OCI-LY7 (cell line): Measurements from ENCODE around the gene TCL1A. TPM values are rescaled to one million over a fixed set of nuclear protein-coding genes. Genes with fewer than 3 reads are reported as not detected.
A peak's percentile ranks its signal among the peaks of the same experiment; 100 is the strongest.

Source experiments
- BruUV-seq: library from RNA; stranded (reverse); fragments of 400-500 nt; replicated peaks from 2 replicates; lab custom pipeline; 2021; lab: Mats Ljungman, UMichigan
- CTCF ChIA-PET: fragments of 300-600 bp; sonication (Branson Sonifier 250); formaldehyde crosslinking; loops from one replicate; lab custom pipeline; 2022; ENCODE audit warnings: antibody characterized with exemption; ENCODE audit not compliant: unreplicated experiment; lab: Charles Lee
- POLR2A ChIA-PET: fragments of 300-600 bp; sonication (Branson Sonifier 250); formaldehyde crosslinking; loops from one replicate; lab custom pipeline; 2022; ENCODE audit warnings: antibody characterized with exemption; lab: Charles Lee
- DNase-seq: peaks from one replicate; pipeline ENCODE4 v3.0.0-alpha.2; 2015; ENCODE audit warnings: low spot score
- H2AFZ ChIP-seq: fragments of 200-600 bp; sonication (generic), shearing (Covaris generic); 2 replicates; pipeline ENCODE4 v1.6.1; 2014; ENCODE audit warnings: mild to moderate bottlenecking, antibody characterized with exemption, low read length, moderate library complexity
- H3K27ac ChIP-seq: fragments of 200-600 bp; sonication (generic); 2 replicates; pipeline ENCODE4 v1.5.1; 2014; ENCODE audit warnings: mixed run types, low read depth, mild to moderate bottlenecking, moderate library complexity, low read length, inconsistent platforms; ENCODE audit not compliant: poor library complexity, severe bottlenecking
- H3K36me3 ChIP-seq: fragments of 200-600 bp; sonication (generic); 2 replicates; pipeline ENCODE4 v1.6.1; 2014; ENCODE audit warnings: mild to moderate bottlenecking, antibody characterized with exemption, low read length, moderate library complexity, mixed read lengths; ENCODE audit not compliant: insufficient read depth
- H3K4me1 ChIP-seq: fragments of 200-600 bp; sonication (generic); 2 replicates; pipeline ENCODE4 v1.5.1; 2014; ENCODE audit warnings: mild to moderate bottlenecking, low read length; ENCODE audit not compliant: insufficient read depth, poor library complexity, severe bottlenecking
- H3K4me2 ChIP-seq: fragments of 200-600 bp; sonication (generic); 2 replicates; pipeline ENCODE4 v1.6.1; 2014; ENCODE audit warnings: mild to moderate bottlenecking, low read length
- H3K4me3 ChIP-seq: fragments of 200-600 bp; sonication (generic); 2 replicates; pipeline ENCODE4 v1.5.1; 2014; ENCODE audit warnings: mild to moderate bottlenecking, low read depth, low read length; ENCODE audit not compliant: poor library complexity, severe bottlenecking
- H3K79me2 ChIP-seq: fragments of 200-600 bp; sonication (generic); 2 replicates; pipeline ENCODE4 v1.6.1; 2016; ENCODE audit warnings: low read depth, mild to moderate bottlenecking, low read length, moderate library complexity, mixed read lengths; ENCODE audit not compliant: insufficient read depth
- H3K9me2 ChIP-seq: fragments of 200-600 bp; sonication (generic); 2 replicates; pipeline ENCODE4 v1.6.1; 2016; ENCODE audit warnings: mild to moderate bottlenecking, low read length, mixed read lengths; ENCODE audit not compliant: insufficient read depth
- H3K9me3 ChIP-seq: fragments of 200-600 bp; sonication (generic); 2 replicates; pipeline ENCODE4 v1.6.1; 2014; ENCODE audit warnings: mild to moderate bottlenecking, mixed run types, low read length, mixed read lengths
- H4K20me1 ChIP-seq: fragments of 200-600 bp; sonication (generic); 2 replicates; pipeline ENCODE4 v1.6.1; 2014; ENCODE audit warnings: mild to moderate bottlenecking, antibody characterized with exemption, low read length, moderate library complexity, mixed read lengths; ENCODE audit not compliant: insufficient read depth
- EZH2phosphoT487 ChIP-seq: fragments of 200-600 bp; sonication (generic); IDR thresholded peaks from 2 replicates; pipeline ENCODE4 v1.6.1; 2018; ENCODE audit warnings: low read depth, borderline replicate concordance, mild to moderate bottlenecking, mixed run types, antibody characterized with exemption, low read length, moderate library complexity, mixed read lengths
- intact Hi-C: fragments of 100-400 bp; cut with micrococcal nuclease; formaldehyde crosslinking; loops from one replicate; pipeline ENCODE4 v1.10.0; 2022; ENCODE audit not compliant: unreplicated experiment
- total RNA-seq, 2 experiments: library from RNA; depleted of rRNA in 1 of 2; stranded (reverse); fragments of >200 nt in 1 of 2; shearing (Covaris generic) in 1 of 2; gene quantifications; 2 replicates each; pipeline ENCODE4 v1.2.3, GENCODE V29; 2014 to 2022
- TF ChIP-seq, protein P1 (sequence below): fragments of 200-600 bp; sonication (generic); conservative IDR thresholded peaks from 2 replicates; pipeline ENCODE4 v1.5.1; 2014; ENCODE audit warnings: mild to moderate bottlenecking, antibody characterized with exemption, low read length, moderate library complexity, mixed read lengths

Gene TCL1A
- total RNA-seq, 2 experiments from 2014 or later: 574 to 1,441 TPM

DNA sequence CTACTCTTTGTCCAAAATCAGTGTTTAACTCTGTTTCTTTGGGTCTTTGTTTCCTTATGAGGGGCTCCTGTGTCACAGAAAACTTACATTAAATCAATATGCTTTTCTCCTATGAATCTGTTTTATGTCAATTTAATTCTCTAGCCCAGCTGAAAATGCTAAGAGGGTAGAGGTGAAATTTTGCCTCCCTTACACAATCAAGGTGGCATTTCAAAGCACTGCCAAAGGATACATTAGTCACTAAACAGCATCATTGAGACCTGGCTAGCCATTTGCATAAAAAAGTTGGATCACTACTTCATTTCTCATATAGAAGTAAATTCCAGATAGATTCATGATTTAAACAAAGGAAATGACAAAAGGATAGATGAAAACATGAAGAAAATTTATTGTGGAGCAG is 15.6 kb downstream of the TCL1A start:
- TF ChIP-seq, protein P1, sequence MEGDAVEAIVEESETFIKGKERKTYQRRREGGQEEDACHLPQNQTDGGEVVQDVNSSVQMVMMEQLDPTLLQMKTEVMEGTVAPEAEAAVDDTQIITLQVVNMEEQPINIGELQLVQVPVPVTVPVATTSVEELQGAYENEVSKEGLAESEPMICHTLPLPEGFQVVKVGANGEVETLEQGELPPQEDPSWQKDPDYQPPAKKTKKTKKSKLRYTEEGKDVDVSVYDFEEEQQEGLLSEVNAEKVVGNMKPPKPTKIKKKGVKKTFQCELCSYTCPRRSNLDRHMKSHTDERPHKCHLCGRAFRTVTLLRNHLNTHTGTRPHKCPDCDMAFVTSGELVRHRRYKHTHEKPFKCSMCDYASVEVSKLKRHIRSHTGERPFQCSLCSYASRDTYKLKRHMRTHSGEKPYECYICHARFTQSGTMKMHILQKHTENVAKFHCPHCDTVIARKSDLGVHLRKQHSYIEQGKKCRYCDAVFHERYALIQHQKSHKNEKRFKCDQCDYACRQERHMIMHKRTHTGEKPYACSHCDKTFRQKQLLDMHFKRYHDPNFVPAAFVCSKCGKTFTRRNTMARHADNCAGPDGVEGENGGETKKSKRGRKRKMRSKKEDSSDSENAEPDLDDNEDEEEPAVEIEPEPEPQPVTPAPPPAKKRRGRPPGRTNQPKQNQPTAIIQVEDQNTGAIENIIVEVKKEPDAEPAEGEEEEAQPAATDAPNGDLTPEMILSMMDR: no peak
- TF ChIP-seq EZH2phosphoT487: no peak
- H3K79me2 ChIP-seq: no peaks in the 10 kb centered on the region
- no peaks in the 10 kb centered on the region for H3K9me3 ChIP-seq
- H3K4me1 ChIP-seq: peaks cover 97% of the 10 kb centered on the region
- H3K9me2 ChIP-seq: no peaks in the 10 kb centered on the region
- intact Hi-C loops: loop anchor here (5.0 kb wide), 1 partner anchor 74 kb away; no protein-coding TSS in a partner anchor
- DNase-seq: peak; percentile 48
- peak overlapping the region; percentile 44; the same call in 1 of the 2 replicates for H2AFZ ChIP-seq
- no peaks in the 10 kb centered on the region for H4K20me1 ChIP-seq
- ChIA-PET POLR2A (interaction anchor here (1.3 to 12.5 kb wide), 6 partner anchors 12 to 46 kb away, joined by 5 to 235 read pairs (median 14); no protein-coding TSS in a partner anchor), CTCF (interaction anchor here (1.9 kb wide), 1 partner anchor 33 kb away, joined by 9 read pairs; no protein-coding TSS in a partner anchor)
- peaks cover 12% of the 10 kb centered on the region for H3K36me3 ChIP-seq
- BruUV-seq: no TSS peak
- peak overlapping the region; percentile 73 for H3K4me2 ChIP-seq
- peak overlapping the region; percentile 49 for H3K4me3 ChIP-seq
- peak overlapping the region; percentile 100 for H3K27ac ChIP-seq

DNA sequence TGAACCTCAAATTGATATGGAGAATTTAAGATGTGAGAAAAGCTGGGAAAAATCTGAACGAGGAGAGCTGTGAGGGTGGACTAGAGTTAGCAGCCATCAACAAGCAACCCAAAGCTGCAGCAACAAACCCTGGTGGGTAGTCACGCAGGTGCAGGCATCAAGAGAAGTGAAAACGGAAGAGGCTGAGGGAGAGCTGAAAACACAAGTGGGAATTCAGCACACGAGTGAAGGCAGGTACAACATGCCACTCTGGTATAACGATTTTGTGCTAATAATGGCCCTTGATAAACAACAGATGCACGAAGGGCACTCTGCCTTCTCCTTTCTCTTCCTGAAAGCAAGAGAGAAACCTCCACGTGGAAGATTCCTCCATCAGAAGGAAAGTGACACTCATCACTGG is 16.2 kb downstream of the TCL1A start:
- Histone ChIP-seq H3K4me2 (peak overlapping the region; percentile 73), H3K27ac (peak overlapping the region; percentile 100), H3K4me3 (peak overlapping the region; percentile 49), H3K79me2 (no peaks in the 10 kb centered on the region), H2AFZ (peak overlapping the region; percentile 44; the same call in 1 of the 2 replicates), H3K9me3 (no peaks in the 10 kb centered on the region), H3K9me2 (no peaks in the 10 kb centered on the region), H3K4me1 (peaks cover 97% of the 10 kb centered on the region), H4K20me1 (no peaks in the 10 kb centered on the region), H3K36me3 (peaks cover 12% of the 10 kb centered on the region)
- DNase-seq: peak; percentile 94
- intact Hi-C loops: loop anchor here (5.0 kb wide), 1 partner anchor 75 kb away; no protein-coding TSS in a partner anchor
- ChIA-PET POLR2A (interaction anchor here (0.5 to 12.5 kb wide), 9 partner anchors 11 to 46 kb away, joined by 3 to 235 read pairs (median 9); no protein-coding TSS in a partner anchor), CTCF (interaction anchor here (1.9 kb wide), 1 partner anchor 32 kb away, joined by 9 read pairs; no protein-coding TSS in a partner anchor)
- no peak for TF ChIP-seq EZH2phosphoT487
- TF ChIP-seq, protein P1: no peak
- BruUV-seq: no TSS peak

DNA sequence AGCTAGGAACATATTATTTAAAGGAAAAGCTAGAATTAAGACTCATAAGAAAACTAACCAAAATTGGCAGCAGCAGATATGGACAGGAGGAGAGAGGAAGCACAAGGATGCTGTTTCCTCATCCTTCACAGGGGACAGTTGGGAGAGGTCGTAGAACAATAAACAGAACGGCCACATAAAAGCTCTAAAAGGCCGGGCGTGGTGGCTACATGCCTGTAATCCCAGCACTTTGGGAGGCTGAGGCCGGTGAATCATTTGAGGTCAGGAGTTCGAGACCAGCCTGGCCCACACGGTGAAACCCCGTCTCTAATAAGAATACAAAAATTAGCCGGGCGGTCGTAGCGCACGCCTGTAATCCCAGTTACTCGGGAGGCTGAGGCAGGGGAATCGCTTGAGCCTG is 17.2 kb downstream of the TCL1A start:
- no peaks in the 10 kb centered on the region for H4K20me1 ChIP-seq
- H3K9me3 ChIP-seq: no peaks in the 10 kb centered on the region
- H3K4me1 ChIP-seq: peaks cover 92% of the 10 kb centered on the region
- no TSS peak for BruUV-seq
- DNase-seq: no peak
- TF ChIP-seq, protein P1: no peak
- TF ChIP-seq EZH2phosphoT487: no peak
- no peaks in the 10 kb centered on the region for H3K79me2 ChIP-seq
- peaks cover 8% of the 10 kb centered on the region for H3K36me3 ChIP-seq
- intact Hi-C loops: loop anchor here (1.0 to 5.0 kb wide), 3 partner anchors 16 to 76 kb away; no protein-coding TSS in a partner anchor
- ChIA-PET CTCF (interaction anchor here (1.4 to 1.9 kb wide), 3 partner anchors 30 to 77 kb away, joined by 3 to 9 read pairs (median 7); no protein-coding TSS in a partner anchor), POLR2A (interaction anchor here (0.6 to 12.5 kb wide), 10 partner anchors 10 to 255 kb away, joined by 3 to 235 read pairs (median 8); partner anchors contain the start of gene TCL1B)
- H3K9me2 ChIP-seq: no peaks in the 10 kb centered on the region
- H3K27ac ChIP-seq: peak overlapping the region; percentile 100
- peak overlapping the region; percentile 44; the same call in 1 of the 2 replicates for H2AFZ ChIP-seq
- peak overlapping the region; percentile 73 for H3K4me2 ChIP-seq
- H3K4me3 ChIP-seq: peak overlapping the region; percentile 49
